Aorta (tissue), 5 donors: ENCODE measurements around the gene ZKSCAN1. TPM values are rescaled to one million over a fixed set of nuclear protein-coding genes. Genes with fewer than 3 reads are reported as not detected.
"Not testable (repeated sequence)": the region's sequence is repeated elsewhere in the genome, so short reads cannot be mapped to it uniquely, and the experiment has no call there.

Experiments
- ATAC-seq: fragments of 200-7000 bp; cut with Tn5 transposase; one replicate; pipeline ENCODE4 v1.9.1; 2022; ENCODE audit warnings: moderate library complexity; ENCODE audit not compliant: low FRiP score
- DNase-seq, 2 donors: peaks; one replicate each; pipeline ENCODE4 v3.0.0-alpha.2; 2020
- H3K27ac ChIP-seq, 2 donors: one replicate each; pipeline ENCODE4 v1.5.1; 2013; ENCODE audit warnings: low read length in 2 of 2, mild to moderate bottlenecking in 2 of 2, moderate library complexity in 2 of 2, control low read depth in 1 of 2, inconsistent platforms in 1 of 2, low read depth in 1 of 2
- H3K27me3 ChIP-seq, 2 donors: one replicate each; pipeline ENCODE4 v1.6.1; 2013; ENCODE audit warnings: control low read depth in 1 of 2, low read length in 1 of 2, mild to moderate bottlenecking in 1 of 2, moderate library complexity in 1 of 2; ENCODE audit not compliant: insufficient read depth in 2 of 2, control insufficient read depth in 1 of 2
- H3K36me3 ChIP-seq, 2 donors: one replicate each; pipeline ENCODE4 v1.6.1; 2013; ENCODE audit warnings: control low read depth in 1 of 2, low read length in 1 of 2, mild to moderate bottlenecking in 1 of 2; ENCODE audit not compliant: insufficient read depth in 2 of 2, control insufficient read depth in 1 of 2
- H3K4me1 ChIP-seq, 2 donors: one replicate each; pipeline ENCODE4 v1.6.1; 2013; ENCODE audit warnings: low read length in 2 of 2, control low read depth in 1 of 2, mild to moderate bottlenecking in 1 of 2, moderate library complexity in 1 of 2; ENCODE audit not compliant: insufficient read depth in 2 of 2, control insufficient read depth in 1 of 2
- H3K4me3 ChIP-seq, 2 donors: one replicate each; pipeline ENCODE4 v1.5.1; 2013; ENCODE audit warnings: low read length in 2 of 2, control low read depth in 1 of 2, mild to moderate bottlenecking in 1 of 2
- H3K9me3 ChIP-seq: one replicate; pipeline ENCODE4 v1.6.1; 2013; ENCODE audit warnings: mild to moderate bottlenecking, low read length; ENCODE audit not compliant: control insufficient read depth
- WGBS, 2 donors: extraction: QIAGEN DNeasy Blood & Tissue Kit; methylation state at CpG; one replicate each; pipeline ENCODE4 v1.1.7; 2013; 5-methylcytosine and 5-hydroxymethylcytosine counted together
- intact Hi-C, 2 donors: fragments of 100-400 bp; cut with DNase I; formaldehyde crosslinking; loops; one replicate each; pipeline versions ENCODE4 v1.14.2 to v1.15.0; 2022
- long read RNA-seq, 2 donors: library from polyadenylated mRNA; unstranded; transcript quantifications; one replicate each; pipeline ENCODE4 v2.0.0, GENCODE V29; 2020 to 2021
- polyA plus RNA-seq, 2 donors: library from polyadenylated mRNA; stranded (reverse); fragments of 200-250 nt; gene quantifications; one replicate each; pipeline ENCODE4 v1.2.3, GENCODE V29; 2013
- total RNA-seq, 2 donors: library from RNA; stranded (reverse); fragmentation: NEBNext Ultra II Directional; extraction: Animal tissue kit (Norgen Biotek cat#: 25700); gene quantifications; one replicate each; pipeline ENCODE4 v1.2.1, GENCODE V29; 2021
- donor health status: healthy with polysubstance abuse.
- donor health status: Bipolar disorder and iron deficiency.
- donor health status: DM: no; HTN: no; CAD: no.
- donor health status: DM: no; HTN: no; CAD: no.
- donor health status: DM: yes; HTN: yes; CAD: no.

Gene ZKSCAN1
- total RNA-seq, result 10 to 100 TPM; 57.9 to 80.9 TPM
- 10 to 100 TPM in 1 of 2 donors, 1 to 10 TPM in 1; 6.5 to 15.3 TPM for polyA plus RNA-seq
- long read RNA-seq, donor 1, full-length matches to known transcripts, result 26 of 52 reads
- long read RNA-seq, donor 1, partial matches to known transcripts, result 3 of 52 reads
- long read RNA-seq, donor 1, other reads (novel, unspliced or antisense), result 23 of 52 reads
- long read RNA-seq, donor 2, full-length matches to known transcripts, result 4 of 25 reads
- long read RNA-seq, donor 2, partial matches to known transcripts, result 3 of 25 reads
- long read RNA-seq, donor 2, other reads (novel, unspliced or antisense), result 18 of 25 reads

DNA sequence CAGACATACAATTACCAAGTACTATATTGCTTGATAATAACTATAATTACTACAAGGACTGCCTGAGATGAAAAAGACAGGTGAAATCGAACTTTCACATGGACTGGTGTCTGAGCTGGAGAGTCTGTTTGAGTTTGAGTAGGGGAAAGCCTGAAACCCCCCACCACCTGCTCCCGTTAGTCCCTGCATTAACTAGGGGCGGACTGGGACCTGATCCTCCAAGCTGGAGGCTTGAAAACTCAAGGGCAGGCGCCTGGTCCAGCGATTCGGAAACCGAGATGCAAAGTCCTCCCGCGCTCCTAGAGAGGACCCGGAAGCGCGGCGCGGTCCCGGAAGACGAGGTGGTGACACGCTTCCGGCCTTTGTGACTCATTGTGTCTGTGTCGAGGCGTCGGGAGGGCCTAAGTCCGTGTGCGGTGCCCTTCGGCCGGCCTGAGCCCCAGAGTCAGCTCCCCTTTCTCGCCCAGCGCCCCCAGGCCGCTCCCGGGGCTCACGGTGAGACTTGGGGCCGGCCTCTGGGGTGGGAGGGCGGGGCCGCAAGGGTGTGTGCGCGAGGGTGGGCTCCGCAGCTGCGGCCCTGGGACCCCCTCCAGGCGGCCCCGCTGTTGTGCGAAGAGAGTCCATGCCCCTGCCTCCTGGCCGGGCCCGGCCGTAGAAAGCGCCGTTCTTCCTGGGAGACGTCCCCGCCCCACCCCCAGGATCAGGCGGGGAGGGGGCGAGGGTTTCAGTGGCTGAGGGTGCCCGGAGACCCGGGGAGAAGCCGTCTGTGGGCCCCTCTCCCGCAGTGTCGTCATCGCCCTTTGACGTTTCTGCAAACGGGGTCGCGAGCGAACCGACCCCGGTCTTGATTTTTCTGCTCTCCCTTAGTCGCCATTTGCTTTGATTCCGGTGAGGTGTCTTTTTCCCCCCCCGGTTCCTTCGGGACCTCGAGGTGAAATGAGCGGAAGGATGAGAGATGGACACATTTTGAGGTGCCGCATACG is at the start of gene ZKSCAN1:
ZKSCAN1 (plus strand) TSS at position 365 of the 983 bp plus-strand sequence. CDS start 7,911 bp downstream, outside the sequence.
- Histone ChIP-seq H3K27ac (peak within 1 kb of the TSS; percentile 81 to 95), H3K4me1 (peaks cover 0 to 6% of the 10 kb centered on the region in 2 donors), H3K36me3 (no peaks in the 10 kb centered on the region), H3K4me3 (peak within 1 kb of the TSS; percentile 94 to 98), H3K9me3 (no peaks in the 10 kb centered on the region), H3K27me3 (no peaks in the 10 kb centered on the region)
- WGBS, 2 donors, result 2% methylated on average over 61 to 70 of the region's 70 CpGs
- peak; percentile 93 to 94 for DNase-seq
- intact Hi-C loops, result loop anchor here in 1 of 2 donors (1.0 kb wide), 1 partner anchor 35 kb away; no protein-coding TSS in a partner anchor
- peak; percentile 98 for ATAC-seq

DNA sequence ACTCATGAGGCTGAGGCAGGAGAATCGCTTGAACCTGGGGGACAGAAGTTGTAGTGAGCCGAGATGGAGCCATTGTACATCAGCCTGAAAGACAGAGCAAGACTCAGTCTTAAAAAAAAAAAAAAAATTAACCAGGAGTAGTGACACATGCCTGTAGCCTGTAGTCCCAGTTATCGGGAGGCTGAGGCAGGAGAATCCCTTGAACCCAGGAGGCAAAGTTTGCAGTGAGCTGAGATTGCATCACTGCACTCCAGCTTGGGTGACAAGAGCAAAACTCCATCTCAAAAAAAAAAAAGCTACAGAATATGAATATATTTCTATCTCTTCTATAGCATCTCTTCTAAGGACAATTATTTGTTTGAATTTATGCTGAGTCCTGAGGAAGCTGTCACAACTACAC is 46.1 kb upstream of the ZKSCAN1 start:
- Histone ChIP-seq H3K27ac (no peak overlapping the region), H3K4me1 (no peaks in the 10 kb centered on the region), H3K4me3 (no peak overlapping the region), H3K9me3 (no peaks in the 10 kb centered on the region), H3K36me3 (no peaks in the 10 kb centered on the region), H3K27me3 (no peaks in the 10 kb centered on the region)
- DNase-seq (no peak), ATAC-seq (no peak)
- intact Hi-C loops, result no loop called here
- WGBS, 2 donors, result 85 to 88% methylated on average over 3 of the region's 3 CpGs

DNA sequence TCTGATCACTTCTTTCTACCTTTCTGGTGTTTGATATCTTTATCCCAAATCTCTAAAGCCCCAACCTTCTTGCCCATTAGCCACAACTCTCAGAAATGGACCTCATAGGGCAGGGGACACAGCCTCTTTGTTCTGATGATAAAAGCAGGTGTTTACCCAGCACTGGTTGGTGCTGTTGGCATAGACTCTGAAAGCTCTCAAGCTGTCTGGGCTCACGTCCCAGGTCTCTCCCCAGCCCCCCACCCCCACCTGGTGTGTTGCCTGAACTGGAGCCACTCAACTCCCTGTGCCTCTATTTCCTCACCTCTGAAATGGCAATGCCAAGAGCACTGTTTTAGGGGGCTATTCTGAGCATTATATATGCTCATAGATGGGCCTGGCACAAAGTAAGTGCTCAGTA is 45.6 kb upstream of the ZKSCAN1 start:
- H3K27ac ChIP-seq, H3K4me1 ChIP-seq, H3K27me3 ChIP-seq, H3K9me3 ChIP-seq, H3K4me3 ChIP-seq, H3K36me3 ChIP-seq, intact Hi-C loops, DNase-seq, ATAC-seq: not testable (repeated sequence)
- 5% methylated on average over 1 of the region's 1 CpG for WGBS, 2 donors

DNA sequence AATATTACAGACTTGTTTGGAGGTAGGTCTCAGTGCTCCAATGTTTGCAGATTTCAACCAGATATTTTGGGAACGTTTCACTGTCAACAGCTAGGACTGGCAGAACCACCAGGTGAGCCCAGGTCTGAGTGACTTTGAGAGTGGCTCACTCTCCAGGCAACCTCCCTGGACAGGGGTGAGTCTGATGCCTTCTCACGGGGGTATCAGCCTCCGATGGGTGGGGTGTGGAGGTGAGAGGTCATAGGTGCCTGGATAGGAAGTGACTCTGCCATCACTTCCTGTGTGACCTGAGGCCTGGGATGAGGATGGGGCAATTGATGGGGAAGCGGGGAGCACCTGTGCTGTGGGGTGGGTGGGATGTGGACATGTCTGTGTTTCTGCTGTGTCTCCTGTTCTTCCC is 44.2 kb upstream of the ZKSCAN1 start:
- Histone ChIP-seq H3K9me3 (no peaks in the 10 kb centered on the region), H3K36me3 (no peaks in the 10 kb centered on the region), H3K27me3 (no peaks in the 10 kb centered on the region), H3K27ac (no peak overlapping the region), H3K4me3 (no peak overlapping the region), H3K4me1 (no peaks in the 10 kb centered on the region)
- no peak for DNase-seq
- WGBS, 2 donors, result 65 to 74% methylated on average over 4 of the region's 4 CpGs
- ATAC-seq, result no peak
- intact Hi-C loops, result no loop called here

DNA sequence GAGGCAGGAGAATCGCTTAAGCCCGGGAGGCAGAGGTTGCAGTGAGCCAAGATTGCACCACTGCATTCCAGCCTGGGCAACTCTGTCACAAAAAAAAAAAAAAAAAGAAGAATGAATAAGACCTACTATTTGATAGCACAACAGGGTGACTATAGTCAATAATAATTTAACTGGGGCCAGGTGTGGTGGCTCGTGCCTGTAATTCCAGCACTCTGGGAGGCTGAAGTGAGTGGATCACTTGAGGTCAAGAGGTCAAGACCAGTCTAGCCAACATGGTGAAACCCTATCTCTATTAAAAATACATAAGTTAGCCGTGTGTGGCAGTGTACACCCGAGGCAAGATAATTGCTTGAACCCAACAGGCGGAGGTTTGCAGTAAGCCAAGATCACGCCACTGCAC is 41.6 kb upstream of the ZKSCAN1 start:
- H3K4me3 ChIP-seq, H3K36me3 ChIP-seq, intact Hi-C loops, H3K27me3 ChIP-seq, DNase-seq, H3K27ac ChIP-seq, H3K9me3 ChIP-seq, H3K4me1 ChIP-seq, ATAC-seq: not testable (repeated sequence)
- 69 to 70% methylated on average over 7 of the region's 7 CpGs for WGBS, 2 donors

DNA sequence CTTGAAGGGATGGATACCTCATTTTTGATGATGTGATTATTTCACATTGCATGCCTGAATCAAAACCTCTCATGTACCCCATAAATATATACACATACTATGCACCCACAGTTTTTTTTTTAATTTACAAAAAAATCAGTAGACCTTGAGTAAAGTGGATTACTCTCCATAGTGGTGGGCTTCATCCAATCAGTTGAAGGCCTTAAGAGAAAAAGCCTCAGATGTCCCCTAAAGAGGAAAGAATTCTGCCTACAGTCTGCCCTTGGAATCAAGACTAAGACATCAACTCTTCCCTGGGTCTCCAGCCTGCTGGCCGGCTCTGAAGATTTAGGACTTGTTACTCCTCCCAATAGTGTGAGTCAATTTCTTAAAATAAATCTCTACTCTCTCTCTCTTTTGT is 40.7 kb upstream of the ZKSCAN1 start:
- Histone ChIP-seq H3K27me3 (no peaks in the 10 kb centered on the region), H3K27ac (no peak overlapping the region), H3K36me3 (no peaks in the 10 kb centered on the region), H3K4me1 (no peaks in the 10 kb centered on the region), H3K9me3 (no peaks in the 10 kb centered on the region), H3K4me3 (no peak overlapping the region)
- ATAC-seq (no peak), DNase-seq (no peak)
- WGBS, 2 donors, result 29 to 33% methylated on average over 1 of the region's 1 CpG
- intact Hi-C loops, result no loop called here

DNA sequence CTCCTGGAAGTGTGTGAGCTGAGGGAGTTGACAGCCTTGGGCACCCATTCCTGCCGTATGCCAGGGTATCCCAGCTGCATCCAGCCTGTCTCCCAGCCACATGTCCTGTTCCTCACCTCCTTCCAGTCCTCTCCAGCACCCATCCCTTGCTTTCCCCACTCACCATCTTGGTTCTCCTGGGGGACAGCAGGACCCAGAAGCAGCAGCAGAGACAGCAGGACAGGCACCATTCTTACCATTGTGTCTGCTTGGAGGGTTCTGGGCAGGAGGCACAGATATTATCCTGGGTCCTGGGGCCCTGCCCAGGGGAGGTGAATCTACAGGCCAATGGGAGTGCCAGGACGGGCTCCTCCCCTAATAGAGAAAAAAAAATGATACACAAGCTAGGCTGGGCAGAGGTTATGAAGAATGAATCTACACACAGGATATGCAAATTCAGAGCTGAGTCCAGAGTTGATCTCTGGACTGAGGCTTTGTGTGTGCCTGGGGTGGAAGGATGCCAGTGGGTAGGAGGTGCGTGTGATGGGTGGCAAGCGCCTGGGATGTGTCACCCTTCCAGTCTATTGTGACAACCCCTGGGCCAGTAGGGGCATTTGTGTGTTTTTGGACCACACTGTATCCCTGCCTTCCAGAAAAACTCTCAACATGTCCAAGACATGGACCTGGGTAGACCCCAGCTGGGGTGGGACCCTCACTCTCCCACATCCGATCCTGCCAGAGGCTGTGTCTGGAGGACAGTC is 39.4 kb upstream of the ZKSCAN1 start, which contains the start of gene AZGP1:
AZGP1 (minus strand) TSS at position 250 of the 740 bp plus-strand sequence; CDS start at position 239, 11 bp downstream.
- intact Hi-C loops, result no loop called here
- no peak within 1 kb of the TSS for H3K27ac ChIP-seq
- ATAC-seq (no peak), DNase-seq (no peak)
- WGBS, 2 donors, result 59 to 64% methylated on average over 5 of the region's 5 CpGs
- H3K27me3 ChIP-seq, result no peaks in the 10 kb centered on the region
- H3K4me1 ChIP-seq, result no peaks in the 10 kb centered on the region
- H3K36me3 ChIP-seq, result no peaks in the 10 kb centered on the region
- no peaks in the 10 kb centered on the region for H3K9me3 ChIP-seq
- no peak within 1 kb of the TSS for H3K4me3 ChIP-seq

DNA sequence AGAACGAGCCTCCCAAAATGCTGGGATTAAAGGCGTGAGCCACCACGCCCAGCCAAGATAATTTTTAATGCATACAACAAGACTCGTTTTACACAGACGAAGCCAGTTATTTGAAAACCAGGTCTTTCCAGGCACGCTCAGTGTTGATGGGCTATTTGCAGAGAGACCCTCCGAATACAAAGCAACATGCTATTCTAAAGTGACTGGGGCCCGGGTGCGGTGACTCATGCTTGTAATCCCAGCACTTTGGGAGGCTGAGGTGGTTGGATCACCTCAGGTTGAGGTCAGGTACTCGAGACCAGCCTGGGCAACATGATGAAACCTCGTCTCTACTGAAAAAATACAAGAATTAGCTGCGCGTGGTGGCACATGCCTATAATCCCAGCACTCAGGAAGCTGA is 38.8 kb upstream of the ZKSCAN1 start:
- no peak for DNase-seq
- Histone ChIP-seq H3K27me3 (no peaks in the 10 kb centered on the region), H3K27ac (no peak overlapping the region), H3K36me3 (no peaks in the 10 kb centered on the region), H3K4me1 (no peaks in the 10 kb centered on the region), H3K9me3 (no peaks in the 10 kb centered on the region), H3K4me3 (no peak overlapping the region)
- WGBS, 2 donors, result 81 to 82% methylated on average over 13 of the region's 13 CpGs
- ATAC-seq, result no peak
- intact Hi-C loops, result no loop called here
